GM23338 (cell line): ENCODE data around the gene GTF3C5. TPM values are rescaled to one million over a fixed set of nuclear protein-coding genes. Genes with fewer than 3 reads are reported as not detected.

Experiments used
- ATAC-seq: fragments of 200-7000 bp; cut with Tn5 transposase; 3 replicates; pipeline ENCODE4 v1.9.1; 2020
- DNase-seq: peaks from one replicate; pipeline ENCODE4 v3.0.0-alpha.2; 2015; ENCODE audit warnings: low spot score
- H2AFZ ChIP-seq: fragments of 200-600 bp; sonication (generic); 2 replicates; pipeline ENCODE4 v1.8.0; 2016; ENCODE audit warnings: antibody characterized with exemption, mild to moderate bottlenecking, moderate library complexity
- H3F3A ChIP-seq: fragments of 200-600 bp; sonication (generic); replicated peaks from 2 replicates; pipeline ENCODE4 v1.8.0; 2017; ENCODE audit warnings: antibody characterized with exemption, mixed run types, low read depth
- H3K27ac ChIP-seq: fragments of 200-600 bp; sonication (generic); 2 replicates; pipeline ENCODE4 v1.6.1; 2016; ENCODE audit warnings: low read depth
- H3K27me3 ChIP-seq: fragments of 200-600 bp; sonication (generic); 2 replicates; pipeline ENCODE4 v1.8.0; 2016; ENCODE audit warnings: mild to moderate bottlenecking, mixed run types, moderate library complexity; ENCODE audit not compliant: insufficient read depth
- H3K36me3 ChIP-seq: fragments of 200-600 bp; sonication (generic); 2 replicates; pipeline ENCODE4 v1.8.0; 2016; ENCODE audit warnings: mild to moderate bottlenecking; ENCODE audit not compliant: insufficient read depth
- H3K4me1 ChIP-seq: fragments of 200-600 bp; sonication (generic); 2 replicates; pipeline ENCODE4 v1.8.0; 2016; ENCODE audit warnings: mild to moderate bottlenecking, moderate library complexity; ENCODE audit not compliant: insufficient read depth
- H3K4me2 ChIP-seq: fragments of 200-600 bp; sonication (generic); 2 replicates; pipeline ENCODE4 v1.7.1; 2017; ENCODE audit warnings: mixed run types
- H3K4me3 ChIP-seq: fragments of 200-600 bp; sonication (generic); 2 replicates; pipeline ENCODE4 v1.6.1; 2016; ENCODE audit warnings: mixed run types
- H3K79me2 ChIP-seq: fragments of 200-600 bp; sonication (generic); replicated peaks from 2 replicates; pipeline ENCODE4 v1.8.0; 2017; ENCODE audit warnings: mild to moderate bottlenecking; ENCODE audit not compliant: insufficient read depth
- H3K9me2 ChIP-seq: fragments of 200-600 bp; sonication (generic); 2 replicates; pipeline ENCODE4 v1.8.0; 2017; ENCODE audit not compliant: insufficient read depth
- H4K20me1 ChIP-seq: fragments of 200-600 bp; sonication (generic); replicated peaks from 2 replicates; pipeline ENCODE4 v1.8.0; 2017; ENCODE audit warnings: mild to moderate bottlenecking; ENCODE audit not compliant: insufficient read depth
- H3K27ac Mint-ChIP-seq: 2 replicates; pipeline ENCODE4 v1.8.0; 2020; ENCODE audit warnings: inconsistent platforms, mild to moderate bottlenecking, moderate library complexity, mixed read lengths
- H3K27me3 Mint-ChIP-seq: 3 replicates; pipeline ENCODE4 v1.8.0; 2022; ENCODE audit warnings: low read depth, mild to moderate bottlenecking, moderate library complexity, mixed read lengths, inconsistent platforms; ENCODE audit not compliant: insufficient read depth, poor library complexity
- H3K36me3 Mint-ChIP-seq: 3 replicates; pipeline ENCODE4 v1.8.0; 2021; ENCODE audit warnings: low read depth, mild to moderate bottlenecking, inconsistent platforms, moderate library complexity, mixed read lengths
- H3K4me1 Mint-ChIP-seq: 3 replicates; pipeline ENCODE4 v1.8.0; 2020; ENCODE audit warnings: mild to moderate bottlenecking, inconsistent platforms, mixed read lengths
- H3K4me3 Mint-ChIP-seq: 3 replicates; pipeline ENCODE4 v1.8.0; 2021; ENCODE audit warnings: moderate library complexity, mild to moderate bottlenecking, inconsistent platforms, mixed read lengths
- H3K9me3 Mint-ChIP-seq: 3 replicates; pipeline ENCODE4 v1.8.0; 2020; ENCODE audit warnings: moderate library complexity, mild to moderate bottlenecking, inconsistent platforms, mixed read lengths
- EZH2 ChIP-seq: fragments of 200-600 bp; sonication (generic); IDR thresholded peaks from one replicate; pipeline ENCODE4 v1.8.0; 2017; ENCODE audit warnings: antibody characterized with exemption, mild to moderate bottlenecking, low read depth; ENCODE audit not compliant: unreplicated experiment
- polyA plus RNA-seq: library from polyadenylated mRNA; unstranded; fragments of >200 nt; fragmentation: Nextera tagmentation; extraction: Ambion mirVana; gene quantifications from 2 replicates; pipeline ENCODE4 v1.2.1, GENCODE V29; 2016
- total RNA-seq: library from RNA; depleted of rRNA; stranded (reverse); fragments of >200 nt; shearing (Covaris generic); gene quantifications from 2 replicates; pipeline ENCODE4 v1.2.3, GENCODE V29; 2014
- TF ChIP-seq, protein P1 (sequence below): fragments of 250-450 bp; sonication (Bioruptor Pico); IDR thresholded peaks from 2 replicates; pipeline ENCODE4 v1.5.0; 2020; ENCODE audit warnings: mild to moderate bottlenecking, moderate library complexity

The GTF3C5 gene
- total and polyA plus RNA-seq, 2 experiments from 2014 or later: 46.0 to 78.8 TPM

GRCh38 chr9:133075925-133076630 lies 45.3 kb downstream of the GTF3C5 start:
- H3K4me2 ChIP-seq: no peak overlapping the region

More at GRCh38 chr9:133075925-133076630, 45.3 kb downstream of the GTF3C5 start:
- Histone ChIP-seq H4K20me1 (no peaks in the 10 kb centered on the region; the same call in 1 of the 2 replicates), H3K27me3 (no peaks in the 10 kb centered on the region), H2AFZ (no peak overlapping the region), H3K4me3 (no peak overlapping the region), H3K4me1 (no peaks in the 10 kb centered on the region; the same call in 1 of the 2 replicates), H3F3A (no peaks in the 10 kb centered on the region), H3K79me2 (no peaks in the 10 kb centered on the region), H3K36me3 (no peaks in the 10 kb centered on the region), H3K9me2 (no peaks in the 10 kb centered on the region), H3K27ac (no peak overlapping the region)
- Mint-ChIP-seq H3K4me1 (peaks cover 11% of the 10 kb centered on the region), H3K27ac (no peak overlapping the region), H3K36me3 (peaks cover 4% of the 10 kb centered on the region; the same call in 2 of the 3 replicates), H3K9me3 (no peaks in the 10 kb centered on the region; the same call in 2 of the 3 replicates), H3K4me3 (no peak overlapping the region), H3K27me3 (peaks cover 15% of the 10 kb centered on the region)
- DNase-seq: no peak
- ATAC-seq: no peak
- TF ChIP-seq EZH2: no peak
- TF ChIP-seq, protein P1, sequence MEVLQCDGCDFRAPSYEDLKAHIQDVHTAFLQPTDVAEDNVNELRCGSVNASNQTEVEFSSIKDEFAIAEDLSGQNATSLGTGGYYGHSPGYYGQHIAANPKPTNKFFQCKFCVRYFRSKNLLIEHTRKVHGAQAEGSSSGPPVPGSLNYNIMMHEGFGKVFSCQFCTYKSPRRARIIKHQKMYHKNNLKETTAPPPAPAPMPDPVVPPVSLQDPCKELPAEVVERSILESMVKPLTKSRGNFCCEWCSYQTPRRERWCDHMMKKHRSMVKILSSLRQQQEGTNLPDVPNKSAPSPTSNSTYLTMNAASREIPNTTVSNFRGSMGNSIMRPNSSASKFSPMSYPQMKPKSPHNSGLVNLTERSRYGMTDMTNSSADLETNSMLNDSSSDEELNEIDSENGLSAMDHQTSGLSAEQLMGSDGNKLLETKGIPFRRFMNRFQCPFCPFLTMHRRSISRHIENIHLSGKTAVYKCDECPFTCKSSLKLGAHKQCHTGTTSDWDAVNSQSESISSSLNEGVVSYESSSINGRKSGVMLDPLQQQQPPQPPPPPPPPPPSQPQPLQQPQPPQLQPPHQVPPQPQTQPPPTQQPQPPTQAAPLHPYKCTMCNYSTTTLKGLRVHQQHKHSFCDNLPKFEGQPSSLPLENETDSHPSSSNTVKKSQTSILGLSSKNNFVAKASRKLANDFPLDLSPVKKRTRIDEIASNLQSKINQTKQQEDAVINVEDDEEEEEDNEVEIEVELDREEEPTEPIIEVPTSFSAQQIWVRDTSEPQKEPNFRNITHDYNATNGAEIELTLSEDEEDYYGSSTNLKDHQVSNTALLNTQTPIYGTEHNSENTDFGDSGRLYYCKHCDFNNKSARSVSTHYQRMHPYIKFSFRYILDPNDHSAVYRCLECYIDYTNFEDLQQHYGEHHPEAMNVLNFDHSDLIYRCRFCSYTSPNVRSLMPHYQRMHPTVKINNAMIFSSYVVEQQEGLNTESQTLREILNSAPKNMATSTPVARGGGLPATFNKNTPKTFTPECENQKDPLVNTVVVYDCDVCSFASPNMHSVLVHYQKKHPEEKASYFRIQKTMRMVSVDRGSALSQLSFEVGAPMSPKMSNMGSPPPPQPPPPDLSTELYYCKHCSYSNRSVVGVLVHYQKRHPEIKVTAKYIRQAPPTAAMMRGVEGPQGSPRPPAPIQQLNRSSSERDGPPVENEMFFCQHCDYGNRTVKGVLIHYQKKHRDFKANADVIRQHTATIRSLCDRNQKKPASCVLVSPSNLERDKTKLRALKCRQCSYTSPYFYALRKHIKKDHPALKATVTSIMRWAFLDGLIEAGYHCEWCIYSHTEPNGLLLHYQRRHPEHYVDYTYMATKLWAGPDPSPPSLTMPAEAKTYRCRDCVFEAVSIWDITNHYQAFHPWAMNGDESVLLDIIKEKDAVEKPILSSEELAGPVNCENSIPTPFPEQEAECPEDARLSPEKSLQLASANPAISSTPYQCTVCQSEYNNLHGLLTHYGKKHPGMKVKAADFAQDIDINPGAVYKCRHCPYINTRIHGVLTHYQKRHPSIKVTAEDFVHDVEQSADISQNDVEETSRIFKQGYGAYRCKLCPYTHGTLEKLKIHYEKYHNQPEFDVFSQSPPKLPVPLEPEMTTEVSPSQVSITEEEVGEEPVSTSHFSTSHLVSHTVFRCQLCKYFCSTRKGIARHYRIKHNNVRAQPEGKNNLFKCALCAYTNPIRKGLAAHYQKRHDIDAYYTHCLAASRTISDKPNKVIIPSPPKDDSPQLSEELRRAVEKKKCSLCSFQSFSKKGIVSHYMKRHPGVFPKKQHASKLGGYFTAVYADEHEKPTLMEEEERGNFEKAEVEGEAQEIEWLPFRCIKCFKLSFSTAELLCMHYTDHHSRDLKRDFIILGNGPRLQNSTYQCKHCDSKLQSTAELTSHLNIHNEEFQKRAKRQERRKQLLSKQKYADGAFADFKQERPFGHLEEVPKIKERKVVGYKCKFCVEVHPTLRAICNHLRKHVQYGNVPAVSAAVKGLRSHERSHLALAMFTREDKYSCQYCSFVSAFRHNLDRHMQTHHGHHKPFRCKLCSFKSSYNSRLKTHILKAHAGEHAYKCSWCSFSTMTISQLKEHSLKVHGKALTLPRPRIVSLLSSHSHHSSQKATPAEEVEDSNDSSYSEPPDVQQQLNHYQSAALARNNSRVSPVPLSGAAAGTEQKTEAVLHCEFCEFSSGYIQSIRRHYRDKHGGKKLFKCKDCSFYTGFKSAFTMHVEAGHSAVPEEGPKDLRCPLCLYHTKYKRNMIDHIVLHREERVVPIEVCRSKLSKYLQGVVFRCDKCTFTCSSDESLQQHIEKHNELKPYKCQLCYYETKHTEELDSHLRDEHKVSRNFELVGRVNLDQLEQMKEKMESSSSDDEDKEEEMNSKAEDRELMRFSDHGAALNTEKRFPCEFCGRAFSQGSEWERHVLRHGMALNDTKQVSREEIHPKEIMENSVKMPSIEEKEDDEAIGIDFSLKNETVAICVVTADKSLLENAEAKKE (CRISPR knock-in tag): no peak
